Cortex of kidney (tissue), 1 donor: Measurements from ENCODE around the gene PSMB3.
"Not testable (repeated sequence)": the region's sequence is repeated elsewhere in the genome, so short reads cannot be mapped to it uniquely, and the experiment has no call there.

Experiments used
- DNase-seq: peaks from one replicate; lab custom pipeline; 2025; lab: John Stamatoyannopoulos, UW

The PSMB3 gene

DNA sequence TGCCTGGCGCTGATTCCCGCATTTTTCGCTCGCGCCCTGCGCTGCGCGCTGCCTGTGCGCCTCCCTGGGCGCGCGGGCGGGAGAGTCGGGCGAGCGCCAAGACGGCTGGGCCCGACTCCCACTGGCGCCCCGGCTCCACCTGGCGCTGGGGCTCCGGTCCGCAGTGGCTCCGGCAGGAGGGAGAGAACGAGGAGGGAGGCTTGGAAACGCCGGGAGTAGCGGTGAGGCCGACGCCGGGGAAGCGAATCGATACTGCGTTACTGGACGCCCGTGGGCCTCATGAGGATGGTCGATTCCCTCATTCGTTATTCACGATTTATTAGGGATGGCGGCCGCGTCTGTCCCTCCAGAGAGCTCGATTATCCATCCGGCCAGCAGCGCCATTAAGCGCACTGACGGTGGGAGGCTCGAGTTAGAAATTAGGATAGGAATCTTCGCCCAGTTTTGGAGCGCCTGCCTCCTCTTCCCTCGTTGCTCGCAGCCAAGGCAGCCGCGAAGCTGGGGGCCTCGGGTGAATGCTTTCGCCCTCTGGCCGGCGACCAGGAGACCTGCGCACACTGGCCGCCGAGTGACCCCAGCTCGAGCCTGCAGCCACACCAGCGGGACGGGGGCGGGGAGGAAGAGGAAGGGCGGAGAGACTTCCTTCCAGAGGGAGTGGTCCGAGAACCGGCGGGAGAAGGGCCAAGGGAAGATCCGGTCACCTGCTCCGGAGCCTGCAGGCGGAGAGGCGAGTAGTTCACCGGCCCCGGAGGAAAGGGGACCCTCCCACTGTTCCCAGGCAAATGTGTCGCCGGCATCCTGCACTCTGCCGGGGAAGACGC is 3.1 kb upstream of the PSMB3 start:
- DNase-seq: peak; percentile 81

DNA sequence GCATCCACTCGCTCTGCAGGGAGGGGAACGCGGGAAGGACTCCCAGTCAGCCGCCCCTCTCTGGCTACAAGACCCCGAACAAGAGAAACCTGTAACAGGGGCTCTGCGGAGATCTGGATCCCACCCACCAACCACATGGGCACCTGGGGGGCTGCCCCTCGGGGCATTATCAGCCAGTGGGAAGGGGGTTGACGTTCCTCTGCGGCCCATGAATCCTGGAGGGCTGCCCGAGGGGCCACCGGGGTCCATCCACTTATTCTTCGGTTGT is 2.6 kb upstream of the PSMB3 start:
- DNase-seq: no peak

- DNase-seq: no peak
These were observed 2.0 kb upstream of the PSMB3 start for GRCh38 chr17:38750312-38751121.

- no peak for DNase-seq
These were observed 1.3 kb upstream of the PSMB3 start for GRCh38 chr17:38751144-38751807.

DNA sequence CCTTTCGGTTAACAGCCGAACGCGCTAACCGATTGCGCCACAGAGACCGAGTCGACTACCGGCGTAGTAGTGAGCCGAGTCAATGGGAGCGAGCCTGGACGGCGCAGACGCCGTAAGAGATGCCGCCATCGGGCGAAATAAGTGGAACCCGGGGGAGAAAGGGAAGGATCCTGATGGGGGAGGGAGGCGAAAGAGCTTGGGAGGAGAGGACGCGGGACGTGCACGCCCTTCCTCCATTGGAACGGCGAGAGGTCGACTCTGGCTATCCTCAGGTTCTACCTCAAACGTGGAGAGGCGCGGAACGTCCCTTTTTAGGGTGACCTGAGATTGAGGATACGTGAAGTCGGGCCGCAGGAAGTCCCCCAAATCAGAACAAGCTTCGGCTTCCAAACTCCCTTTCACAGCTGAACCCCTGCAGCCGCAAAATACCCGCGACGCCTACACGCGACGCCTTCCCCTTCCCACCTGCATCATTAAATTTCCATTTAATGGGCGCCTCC is 683 bp upstream of the PSMB3 start:
- DNase-seq: no peak

GRCh38 chr17:38753071-38753506 is 548 bp downstream of the PSMB3 start:
- no peak for DNase-seq

- no peak for DNase-seq
These were observed 9.1 kb downstream of the PSMB3 start for GRCh38 chr17:38761612-38762011.

GRCh38 chr17:38762231-38762630 is 9.7 kb downstream of the PSMB3 start:
- DNase-seq: no peak

GRCh38 chr17:38766341-38766740 is 13.8 kb downstream of the PSMB3 start:
- DNase-seq: no peak

- DNase-seq: no peak
These were observed 15.9 kb downstream of the PSMB3 start for GRCh38 chr17:38768417-38768816.

GRCh38 chr17:38773258-38773657 is 20.7 kb downstream of the PSMB3 start:
- no peak for DNase-seq

DNA sequence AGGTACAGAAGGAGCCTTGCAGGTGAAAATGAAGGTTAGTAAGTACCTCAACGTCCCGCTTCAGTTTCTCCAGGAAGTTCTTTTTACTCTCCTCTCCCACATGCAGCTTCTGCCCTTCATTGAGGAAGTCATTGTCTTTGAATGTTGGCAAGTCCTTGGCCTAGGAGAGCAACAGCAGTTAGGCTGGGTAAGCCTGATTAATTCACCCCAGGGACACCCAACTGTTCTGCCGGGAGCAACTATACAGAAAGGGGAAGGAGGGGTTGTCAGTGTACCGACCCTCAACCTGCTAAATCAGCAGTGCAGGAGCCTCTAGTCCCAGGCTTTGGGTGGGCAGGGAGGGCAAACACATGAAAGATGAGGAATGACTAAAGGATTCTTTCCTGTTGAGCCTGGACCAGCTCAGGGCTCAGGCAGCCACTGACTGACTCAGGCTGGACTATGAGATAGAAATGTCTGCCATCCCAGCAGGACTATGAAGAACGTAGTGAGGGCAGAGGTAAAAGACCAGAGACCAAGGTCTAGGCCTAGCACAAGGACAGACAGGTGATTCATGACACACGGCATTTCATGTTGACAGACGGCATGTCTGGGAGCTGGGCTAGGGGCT is 25.2 kb downstream of the PSMB3 start:
- DNase-seq: no peak

- DNase-seq: no peak
These were observed 27.6 kb downstream of the PSMB3 start for GRCh38 chr17:38779965-38780752.

DNA sequence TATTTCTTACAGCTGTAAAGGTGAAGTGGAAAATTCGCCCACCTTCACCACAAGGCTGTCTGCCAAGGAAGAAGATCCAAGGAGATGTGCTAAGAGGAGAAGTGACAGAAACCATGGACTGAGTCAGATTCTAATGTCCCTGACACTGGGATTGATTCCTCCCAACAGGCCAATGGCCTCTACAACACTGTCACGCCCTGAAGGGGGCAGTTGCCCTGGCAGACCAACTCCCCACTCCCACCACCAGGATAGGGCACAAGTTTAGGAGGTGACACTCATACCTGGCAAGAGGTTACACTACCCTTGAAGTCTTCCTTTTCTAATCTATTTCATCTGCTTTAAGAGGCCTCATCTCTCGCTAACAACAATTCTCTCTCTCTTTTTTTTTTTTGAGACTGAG is 30.7 kb downstream of the PSMB3 start:
- DNase-seq: no peak

- DNase-seq: no peak
These were observed 33.8 kb downstream of the PSMB3 start for GRCh38 chr17:38786372-38786771.

- not testable (repeated sequence) for DNase-seq
These were observed 35.5 kb downstream of the PSMB3 start for GRCh38 chr17:38787999-38788398.

DNA sequence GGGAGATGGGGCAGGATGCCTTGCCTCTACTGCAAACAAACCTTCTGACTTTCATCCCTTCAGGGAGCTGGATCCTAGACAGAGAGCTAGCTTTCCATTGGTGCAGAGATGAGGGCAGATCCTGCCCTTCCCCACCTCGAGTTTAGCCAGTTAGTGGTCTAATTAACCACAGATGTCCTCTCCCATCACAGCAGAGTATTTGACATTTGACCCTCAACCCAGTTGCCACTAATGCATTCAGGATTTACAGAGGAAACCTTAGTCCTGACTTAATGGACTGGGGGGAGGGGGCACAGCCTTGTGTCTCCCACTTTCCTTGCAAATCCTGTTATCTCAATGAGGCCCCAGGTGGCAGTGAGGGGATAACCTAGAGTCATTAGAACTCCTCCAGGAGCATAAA is 36.6 kb downstream of the PSMB3 start:
- DNase-seq: no peak

- not testable (repeated sequence) for DNase-seq
These were observed 37.7 kb downstream of the PSMB3 start for GRCh38 chr17:38790148-38790707.

- DNase-seq: no peak
These were observed 38.6 kb downstream of the PSMB3 start for GRCh38 chr17:38791162-38791561.

DNA sequence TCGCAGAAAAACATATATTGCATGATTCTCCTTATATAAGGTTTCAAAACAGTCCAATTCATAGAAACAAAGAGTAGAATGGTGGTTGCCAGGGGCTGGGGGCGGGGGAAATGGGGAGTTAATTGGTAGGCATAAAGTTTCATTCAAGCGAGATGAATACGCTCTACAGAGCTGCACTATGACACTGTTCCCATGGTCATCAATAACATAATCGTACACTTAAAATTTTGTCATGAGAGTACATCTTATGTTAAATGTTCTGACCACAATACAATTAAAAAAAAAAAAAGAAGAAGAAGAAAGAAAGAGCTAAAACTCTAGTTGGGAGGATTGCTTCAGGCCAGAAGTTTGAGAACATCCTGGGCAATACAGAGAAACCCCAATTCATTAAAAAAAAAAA is 41.7 kb downstream of the PSMB3 start:
- no peak for DNase-seq
